Stimulated activated CD4-positive, alpha-beta T cell treated with anti-CD3 and anti-CD28 coated beads, Interleukin-2, amount 100 ng/mL, for 48 hours (primary cell): ENCODE results near the gene CDC16.
A peak's percentile ranks its signal among the peaks of the same experiment; 100 is the strongest.
"Not testable (repeated sequence)": the region's sequence is repeated elsewhere in the genome, so short reads cannot be mapped to it uniquely, and the experiment has no call there.

Source experiments
- DNase-seq, 2 donors: peaks; one replicate each; pipeline ENCODE4 v3.0.0-alpha.2; 2020

The CDC16 gene, protein sequence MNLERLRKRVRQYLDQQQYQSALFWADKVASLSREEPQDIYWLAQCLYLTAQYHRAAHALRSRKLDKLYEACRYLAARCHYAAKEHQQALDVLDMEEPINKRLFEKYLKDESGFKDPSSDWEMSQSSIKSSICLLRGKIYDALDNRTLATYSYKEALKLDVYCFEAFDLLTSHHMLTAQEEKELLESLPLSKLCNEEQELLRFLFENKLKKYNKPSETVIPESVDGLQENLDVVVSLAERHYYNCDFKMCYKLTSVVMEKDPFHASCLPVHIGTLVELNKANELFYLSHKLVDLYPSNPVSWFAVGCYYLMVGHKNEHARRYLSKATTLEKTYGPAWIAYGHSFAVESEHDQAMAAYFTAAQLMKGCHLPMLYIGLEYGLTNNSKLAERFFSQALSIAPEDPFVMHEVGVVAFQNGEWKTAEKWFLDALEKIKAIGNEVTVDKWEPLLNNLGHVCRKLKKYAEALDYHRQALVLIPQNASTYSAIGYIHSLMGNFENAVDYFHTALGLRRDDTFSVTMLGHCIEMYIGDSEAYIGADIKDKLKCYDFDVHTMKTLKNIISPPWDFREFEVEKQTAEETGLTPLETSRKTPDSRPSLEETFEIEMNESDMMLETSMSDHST

DNA sequence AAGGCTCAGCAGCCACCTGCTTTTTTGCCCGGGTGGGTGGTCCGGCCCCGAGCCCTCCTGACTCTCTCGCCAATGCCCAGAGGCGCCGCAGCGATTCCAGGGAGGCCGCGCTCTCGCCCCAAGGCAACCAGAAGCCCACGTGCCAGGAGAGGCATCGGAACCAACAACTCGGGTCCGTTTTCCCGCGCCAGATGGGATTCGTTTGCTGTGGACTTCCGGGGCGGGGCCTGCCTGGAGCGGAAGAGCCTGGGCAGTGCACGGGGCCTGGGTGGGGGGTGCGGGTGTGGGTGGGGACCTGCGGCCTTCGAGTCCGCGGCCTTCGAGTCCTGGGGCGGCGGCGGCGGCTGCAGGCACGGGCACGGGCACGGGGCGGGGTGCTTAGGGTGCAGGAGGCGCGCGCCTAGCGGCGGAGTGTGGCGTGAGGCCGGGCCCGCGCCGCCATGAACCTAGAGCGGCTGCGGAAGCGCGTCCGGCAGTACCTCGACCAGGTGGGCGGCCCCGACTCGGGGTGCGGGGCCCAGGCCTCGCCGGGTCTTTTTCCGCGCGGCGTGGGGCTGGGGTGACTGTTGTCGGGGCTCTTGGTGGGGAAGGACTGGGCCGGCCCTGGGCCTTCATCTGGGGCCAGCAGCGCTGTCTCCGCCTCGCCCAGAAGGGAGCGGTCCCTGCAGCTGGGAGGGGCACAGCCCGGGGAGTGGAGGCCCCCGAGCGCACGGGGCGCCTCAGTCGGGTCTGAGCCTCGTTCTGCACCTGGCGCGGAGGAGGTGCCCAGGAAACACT is at the start of gene CDC16:
Gene CDC16, plus strand, starts transcription at position 253 of the 777 bp plus-strand sequence. Its CDS starts 188 bp downstream, at position 441.
- peak; percentile 90 to 91 for DNase-seq

- no peak for DNase-seq
These were observed 49.3 kb upstream of the CDC16 start for GRCh38 chr13:114185182-114185971.

DNA sequence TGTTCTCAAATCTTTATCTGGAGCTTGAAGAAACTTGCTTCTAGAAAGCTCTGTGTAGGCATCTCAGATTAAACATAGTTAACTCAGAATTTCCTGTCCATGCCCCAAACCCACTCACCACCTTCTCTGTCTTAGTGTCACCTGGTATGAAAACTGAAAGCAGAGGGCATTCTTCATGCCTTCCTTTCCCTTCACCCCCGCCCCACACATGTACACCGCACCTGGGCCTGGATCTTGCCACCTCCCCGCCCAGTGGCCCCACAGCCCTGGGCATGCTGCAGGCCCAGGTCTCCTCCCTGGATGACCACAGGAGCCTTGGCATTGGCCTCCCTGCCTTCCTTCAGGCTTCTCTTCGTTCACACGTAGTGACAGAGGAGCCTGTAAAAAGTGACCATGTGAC is 39.8 kb upstream of the CDC16 start:
- DNase-seq = no peak

- DNase-seq = no peak
These were observed 38.1 kb upstream of the CDC16 start for GRCh38 chr13:114196629-114197028.

- DNase-seq = no peak
These were observed 36.1 kb upstream of the CDC16 start for GRCh38 chr13:114198556-114198955.

DNA sequence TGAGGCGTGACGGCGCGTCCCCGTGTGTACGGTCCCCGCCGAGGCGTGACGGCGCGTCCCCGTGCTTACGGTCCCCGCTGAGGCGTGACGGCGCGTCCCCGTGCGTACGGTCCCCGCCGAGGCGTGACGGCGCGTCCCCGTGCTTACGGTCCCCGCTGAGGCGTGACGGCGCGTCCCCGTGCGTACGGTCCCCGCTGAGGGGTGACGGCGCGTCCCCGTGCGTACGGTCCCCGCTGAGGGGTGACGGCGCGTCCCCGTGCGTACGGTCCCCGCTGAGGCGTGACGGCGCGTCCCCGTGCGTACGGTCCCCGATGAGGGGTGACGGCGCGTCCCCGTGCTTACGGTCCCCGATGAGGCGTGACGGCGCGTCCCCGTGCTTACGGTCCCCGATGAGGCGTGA is 35.2 kb upstream of the CDC16 start:
- not testable (repeated sequence) for DNase-seq

- no peak for DNase-seq
These were observed 34.7 kb upstream of the CDC16 start for GRCh38 chr13:114199954-114200353.

DNA sequence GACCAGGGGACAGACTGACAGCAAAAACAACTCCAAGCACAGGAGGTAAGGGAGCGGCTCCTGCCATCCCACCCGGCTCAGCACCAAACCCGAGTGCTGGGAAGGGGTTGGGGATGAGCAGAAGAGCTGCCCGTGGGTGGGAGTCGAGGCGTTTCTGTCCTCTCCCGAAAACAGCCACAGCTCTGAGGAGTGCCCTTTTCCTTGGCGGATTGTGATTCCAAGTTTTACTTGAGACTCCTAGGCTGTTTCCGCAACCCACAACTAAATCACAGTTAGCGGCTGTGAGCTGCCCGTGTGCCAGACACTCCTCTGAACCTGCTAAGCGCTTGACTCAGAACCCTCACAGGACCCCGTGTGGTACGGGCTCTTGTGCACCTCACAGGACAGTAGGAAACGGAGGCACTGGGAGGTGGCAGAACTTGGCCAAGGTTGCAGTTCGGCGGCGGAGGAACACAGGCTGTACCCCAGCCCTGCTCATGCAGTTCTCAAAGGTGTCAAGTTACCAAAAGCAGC is 34.2 kb upstream of the CDC16 start:
- no peak for DNase-seq

- DNase-seq = no peak
These were observed 32.1 kb upstream of the CDC16 start for GRCh38 chr13:114202581-114202980.

DNA sequence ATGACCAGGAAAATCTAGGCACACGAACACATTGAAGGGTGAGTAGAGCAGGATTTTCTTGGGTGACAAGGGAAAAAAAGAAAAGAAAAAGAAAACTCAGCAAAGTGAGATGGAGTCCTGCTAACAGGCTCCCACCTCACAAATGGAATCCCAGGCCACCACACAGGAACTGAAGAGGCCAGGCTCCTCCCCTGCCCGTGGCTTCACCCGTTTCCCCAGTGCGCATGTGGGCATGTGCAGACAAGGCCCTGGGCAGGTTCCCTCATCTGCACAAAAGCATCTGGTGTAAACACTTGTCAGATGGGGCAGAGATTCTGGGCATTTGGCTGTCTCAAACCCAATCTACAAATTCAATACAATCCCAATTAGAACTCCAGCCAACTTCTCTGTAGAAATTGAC is 31.2 kb upstream of the CDC16 start:
- DNase-seq = no peak

GRCh38 chr13:114204894-114205293 is 29.8 kb upstream of the CDC16 start:
- DNase-seq = no peak

GRCh38 chr13:114208134-114208533 is 26.6 kb upstream of the CDC16 start:
- no peak for DNase-seq

- no peak for DNase-seq
These were observed 23.1 kb upstream of the CDC16 start for GRCh38 chr13:114211446-114212157.

DNA sequence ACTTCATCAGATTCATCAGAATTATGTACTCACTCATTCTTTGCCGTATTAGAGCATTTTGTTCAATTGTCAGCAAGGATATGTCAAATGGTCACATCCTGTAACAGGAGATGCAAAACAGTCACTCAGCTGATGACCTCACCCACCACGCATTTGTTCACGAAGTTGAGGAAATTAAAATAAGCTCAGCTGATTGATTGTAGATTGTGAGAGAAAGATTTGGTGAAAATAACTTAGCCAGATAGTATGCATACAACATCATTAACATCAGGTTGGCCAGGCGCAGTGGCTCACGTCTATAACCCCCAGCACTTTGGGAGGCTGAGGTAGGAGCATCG is 22.6 kb upstream of the CDC16 start:
- no peak for DNase-seq

DNA sequence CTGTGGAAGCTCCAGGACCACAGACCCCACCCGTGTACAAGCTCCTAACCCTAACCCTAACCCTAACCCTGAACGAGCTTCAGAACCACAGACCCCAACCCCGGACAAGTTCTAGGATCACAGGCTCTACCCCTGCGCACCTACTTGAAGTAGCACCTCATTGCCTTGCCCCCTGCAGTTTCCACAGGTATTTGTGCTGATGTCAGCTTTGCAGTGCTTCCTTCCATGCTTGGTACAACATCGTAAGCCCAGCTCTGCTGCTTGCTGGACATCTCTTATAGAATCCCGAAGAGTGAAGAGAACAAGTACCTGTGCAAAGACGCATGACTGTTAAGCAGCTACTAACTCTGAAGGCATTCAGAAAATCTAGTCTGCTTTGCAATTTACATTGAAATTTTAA is 20.7 kb upstream of the CDC16 start:
- DNase-seq = no peak

GRCh38 chr13:114219392-114219791 is 15.3 kb upstream of the CDC16 start:
- DNase-seq = no peak

- no peak for DNase-seq
These were observed 12.2 kb upstream of the CDC16 start for GRCh38 chr13:114222461-114222968.

GRCh38 chr13:114224201-114224600 is 10.5 kb upstream of the CDC16 start:
- no peak for DNase-seq

- no peak for DNase-seq
These were observed 9.1 kb upstream of the CDC16 start for GRCh38 chr13:114225610-114226009.

GRCh38 chr13:114226088-114226487 is 8.6 kb upstream of the CDC16 start:
- no peak for DNase-seq

GRCh38 chr13:114226699-114227323 is 7.9 kb upstream of the CDC16 start:
- peak; percentile 89 to 91 for DNase-seq
